SK-N-MC (cell line): ENCODE data around the gene MALRD1.

Source experiments
- EZH2 ChIP-seq: fragments of 200-600 bp; sonication (generic); IDR thresholded peaks from one replicate; pipeline ENCODE4 v1.6.1; 2017; ENCODE audit warnings: antibody characterized with exemption
- POLR2AphosphoS5 ChIP-seq: IDR thresholded peaks from 2 replicates; pipeline ENCODE4 v1.6.1; 2012; ENCODE audit warnings: mild to moderate bottlenecking, low read depth, low read length, borderline replicate concordance

GRCh38 chr10:19245889-19246752 is 197.5 kb downstream of the MALRD1 start:
- TF ChIP-seq EZH2 (no peak), POLR2AphosphoS5 (no peak)
